H9 (cell line): ENCODE data around the gene STKLD1. TPM values are rescaled to one million over a fixed set of nuclear protein-coding genes. Genes with fewer than 3 reads are reported as not detected.

Experiments
- DNase-seq: peaks from one replicate; pipeline ENCODE4 v3.0.0-alpha.2; 2017
- H2AFZ ChIP-seq: one replicate; pipeline ENCODE4 v1.6.1; 2013; ENCODE audit warnings: mild to moderate bottlenecking, low read length, control low read depth, moderate library complexity
- H2AK5ac ChIP-seq: 2 replicates; pipeline ENCODE4 v1.6.1; 2013; ENCODE audit warnings: low read length, control low read depth, mixed read lengths; ENCODE audit not compliant: insufficient read length
- H2BK120ac ChIP-seq: one replicate; pipeline ENCODE4 v1.6.1; 2013; ENCODE audit warnings: low read depth, mild to moderate bottlenecking, low read length, control low read depth, inconsistent platforms; ENCODE audit not compliant: poor library complexity, severe bottlenecking
- H2BK12ac ChIP-seq: 2 replicates; pipeline ENCODE4 v1.6.1; 2013; ENCODE audit warnings: low read length, control low read depth, mixed read lengths, low read depth; ENCODE audit not compliant: insufficient read length
- H2BK15ac ChIP-seq: 2 replicates; pipeline ENCODE4 v1.6.1; 2013; ENCODE audit warnings: low read depth, low read length, control low read depth
- H2BK20ac ChIP-seq: one replicate; pipeline ENCODE4 v1.6.1; 2013; ENCODE audit warnings: low read depth, mild to moderate bottlenecking, low read length, control low read depth, inconsistent platforms; ENCODE audit not compliant: poor library complexity, severe bottlenecking
- H2BK5ac ChIP-seq: 2 replicates; pipeline ENCODE4 v1.6.1; 2013; ENCODE audit warnings: low read length, control low read depth, mixed read lengths; ENCODE audit not compliant: insufficient read length
- H3K14ac ChIP-seq: 2 replicates; pipeline ENCODE4 v1.6.1; 2013; ENCODE audit warnings: low read length, control low read depth; ENCODE audit not compliant: insufficient read depth
- H3K18ac ChIP-seq: 2 replicates; pipeline ENCODE4 v1.6.1; 2013; ENCODE audit warnings: low read depth, mild to moderate bottlenecking, mixed read lengths, low read length, control low read depth; ENCODE audit not compliant: insufficient read length
- H3K23ac ChIP-seq: 2 replicates; pipeline ENCODE4 v1.6.1; 2013; ENCODE audit warnings: low read length, control low read depth, mixed read lengths, low read depth; ENCODE audit not compliant: insufficient read length
- H3K23me2 ChIP-seq: 2 replicates; pipeline ENCODE4 v1.6.1; 2013; ENCODE audit warnings: low read depth, mild to moderate bottlenecking, mixed read lengths, low read length, control low read depth; ENCODE audit not compliant: insufficient read length, poor library complexity, severe bottlenecking
- H3K27ac ChIP-seq: 2 replicates; pipeline ENCODE4 v1.5.1; 2013; ENCODE audit warnings: low read length, control low read depth, mixed read lengths, low read depth; ENCODE audit not compliant: insufficient read length
- H3K27me3 ChIP-seq: 2 replicates; pipeline ENCODE4 v1.6.1; 2013; ENCODE audit warnings: low read length, control low read depth, inconsistent platforms; ENCODE audit not compliant: insufficient read depth
- H3K4ac ChIP-seq: 2 replicates; pipeline ENCODE4 v1.6.1; 2013; ENCODE audit warnings: low read depth, mild to moderate bottlenecking, control low read depth, inconsistent platforms, low read length, moderate library complexity
- H3K4me1 ChIP-seq: 2 replicates; pipeline ENCODE4 v1.6.1; 2013; ENCODE audit warnings: low read length, control low read depth, inconsistent platforms; ENCODE audit not compliant: insufficient read depth
- H3K4me2 ChIP-seq: 2 replicates; pipeline ENCODE4 v1.6.1; 2013; ENCODE audit warnings: low read length, control low read depth, mixed read lengths; ENCODE audit not compliant: insufficient read length, insufficient read depth
- H3K56ac ChIP-seq: 2 replicates; pipeline ENCODE4 v1.6.1; 2013; ENCODE audit warnings: low read depth, mild to moderate bottlenecking, mixed read lengths, low read length, control low read depth; ENCODE audit not compliant: insufficient read length
- H3K79me1 ChIP-seq: 2 replicates; pipeline ENCODE4 v1.6.1; 2013; ENCODE audit warnings: low read depth, mild to moderate bottlenecking, moderate library complexity, low read length, control low read depth, inconsistent platforms; ENCODE audit not compliant: insufficient read depth, poor library complexity, severe bottlenecking
- H3K79me2 ChIP-seq: 2 replicates; pipeline ENCODE4 v1.6.1; 2013; ENCODE audit warnings: low read length, control low read depth, inconsistent platforms; ENCODE audit not compliant: insufficient read depth
- H3K9ac ChIP-seq: 2 replicates; pipeline ENCODE4 v1.6.1; 2013; ENCODE audit warnings: low read length, control low read depth, mixed read lengths; ENCODE audit not compliant: insufficient read length; ENCODE audit errors: extremely low read depth
- H3K9me3 ChIP-seq: one replicate; pipeline ENCODE4 v1.6.1; 2013; ENCODE audit warnings: low read depth, low read length, inconsistent platforms; ENCODE audit not compliant: control insufficient read depth
- H3T11ph ChIP-seq: one replicate; pipeline ENCODE4 v1.6.1; 2013; ENCODE audit warnings: mild to moderate bottlenecking, low read length, control low read depth, inconsistent platforms
- H4K20me1 ChIP-seq: one replicate; pipeline ENCODE4 v1.6.1; 2013; ENCODE audit not compliant: control insufficient read depth, insufficient read length, insufficient read depth
- H4K5ac ChIP-seq: 2 replicates; pipeline ENCODE4 v1.6.1; 2013; ENCODE audit warnings: low read depth, mild to moderate bottlenecking, mixed read lengths, low read length, control low read depth; ENCODE audit not compliant: insufficient read length
- H4K8ac ChIP-seq: replicated peaks from 2 replicates; pipeline ENCODE4 v1.6.1; 2013; ENCODE audit warnings: low read length, control low read depth, mixed read lengths, low read depth; ENCODE audit not compliant: insufficient read length
- H4K91ac ChIP-seq: 2 replicates; pipeline ENCODE4 v1.6.1; 2013; ENCODE audit warnings: low read depth, mild to moderate bottlenecking, moderate library complexity, mixed read lengths, low read length, control low read depth; ENCODE audit not compliant: insufficient read length
- H3K27ac Mint-ChIP-seq, 3 experiments: 2 replicates in 2 of 3; 3 replicates in 1 of 3; pipeline ENCODE4 v1.8.0; 2020 to 2021; ENCODE audit warnings: mixed read lengths in 3 of 3, mild to moderate bottlenecking in 1 of 3, moderate library complexity in 1 of 3
- H3K27me3 Mint-ChIP-seq: 2 replicates; pipeline ENCODE4 v1.8.0; 2021; ENCODE audit warnings: low read depth, mild to moderate bottlenecking, moderate library complexity, mixed read lengths
- H3K36me3 Mint-ChIP-seq, 3 experiments: 2 replicates in 2 of 3; 3 replicates in 1 of 3; pipeline ENCODE4 v1.8.0; 2020 to 2021; ENCODE audit warnings: low read depth in 3 of 3, mixed read lengths in 3 of 3; ENCODE audit not compliant: insufficient read depth in 1 of 3
- H3K4me1 Mint-ChIP-seq, 2 experiments: 2 replicates each; pipeline ENCODE4 v1.8.0; 2020; ENCODE audit warnings: mixed read lengths in 2 of 2
- H3K4me3 Mint-ChIP-seq, 2 experiments: 2 replicates in 1 of 2; 3 replicates in 1 of 2; pipeline ENCODE4 v1.8.0; 2020 to 2021; ENCODE audit warnings: mild to moderate bottlenecking in 2 of 2, mixed read lengths in 2 of 2, moderate library complexity in 1 of 2
- H3K9me3 Mint-ChIP-seq, 2 experiments: 2 replicates in 1 of 2; 3 replicates in 1 of 2; pipeline ENCODE4 v1.8.0; 2020; ENCODE audit warnings: mild to moderate bottlenecking in 2 of 2, mixed read lengths in 2 of 2, moderate library complexity in 1 of 2
- WGBS: extraction: QIAGEN DNeasy Blood & Tissue Kit; methylation state at CpG from one replicate; pipeline ENCODE4 v1.1.7; 2013; ENCODE audit warnings: missing lambda C conversion rate, low lambda C conversion rate, mixed read lengths; ENCODE audit not compliant: insufficient read length; ENCODE audit errors: extremely low coverage; 5-methylcytosine and 5-hydroxymethylcytosine counted together
- total RNA-seq: library from RNA; stranded (reverse); gene quantifications from 2 replicates; pipeline ENCODE4 v1.2.1, GENCODE V29; 2021
- TF ChIP-seq, protein P1 (sequence below): fragments of 200-600 bp; sonication (generic); conservative IDR thresholded peaks from 3 replicates; pipeline ENCODE4 v1.8.0; 2021; ENCODE audit warnings: antibody characterized with exemption, mild to moderate bottlenecking

The STKLD1 gene
- total RNA-seq, 1 experiment from 2014 or later = 0.57 TPM

DNA sequence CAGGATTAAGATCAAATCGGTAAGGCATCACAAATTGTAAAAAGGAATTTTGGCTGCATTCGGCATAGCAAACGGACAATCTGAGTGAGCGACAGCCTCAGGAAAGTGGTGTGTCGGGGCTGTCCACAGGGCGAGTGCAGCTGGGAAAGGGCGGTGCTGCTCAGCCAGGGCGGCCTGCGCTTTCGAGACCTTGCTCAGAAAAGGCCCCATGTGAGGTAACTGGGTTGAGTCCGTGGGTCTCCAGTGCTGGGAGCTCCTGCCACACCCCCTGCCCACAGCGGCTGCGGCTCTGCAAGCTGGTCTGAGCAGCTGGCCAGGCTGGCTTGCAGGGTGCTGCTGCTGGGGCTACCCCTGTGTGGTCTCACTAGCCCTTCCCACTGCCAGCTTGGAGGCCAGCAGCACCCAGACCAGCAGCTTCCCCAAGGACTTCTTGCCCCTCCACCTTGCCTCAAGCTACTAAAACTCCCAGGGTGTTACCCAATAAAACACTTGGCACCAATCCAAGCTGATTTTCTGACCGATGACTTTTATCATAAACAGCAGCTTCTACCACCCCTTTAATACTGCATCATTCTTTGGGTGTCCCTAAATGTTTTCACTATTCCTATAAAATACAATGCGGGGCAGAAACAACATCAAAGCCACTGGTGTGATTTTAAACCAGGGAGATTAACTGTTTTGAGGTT, 13.7 kb upstream of the STKLD1 start:
- Histone ChIP-seq H2BK12ac (no peak overlapping the region), H3K4me2 (no peak overlapping the region), H4K5ac (no peak overlapping the region), H4K20me1 (no peaks in the 10 kb centered on the region), H3K23me2 (peaks cover under 1% of the 10 kb centered on the region), H3K27ac (no peak overlapping the region), H2BK5ac (no peak overlapping the region), H3K79me1 (peaks cover 7% of the 10 kb centered on the region), H3K56ac (no peak overlapping the region), H3K4me1 (no peaks in the 10 kb centered on the region), H3K27me3 (no peaks in the 10 kb centered on the region), H3K9me3 (no peaks in the 10 kb centered on the region), H2BK20ac (no peak overlapping the region), H3T11ph (no peak overlapping the region), H2AK5ac (no peak overlapping the region), H2BK15ac (no peak overlapping the region), H3K4ac (no peak overlapping the region), H3K9ac (no peak overlapping the region), H2AFZ (no peak overlapping the region), H3K79me2 (peaks cover 1% of the 10 kb centered on the region; the same call in 1 of the 2 replicates), H4K8ac (no peak overlapping the region), H3K23ac (no peak overlapping the region), H2BK120ac (no peak overlapping the region), H3K18ac (no peak overlapping the region), H4K91ac (no peak overlapping the region), H3K14ac (no peak overlapping the region)
- Mint-ChIP-seq H3K27me3 (no peaks in the 10 kb centered on the region; the same call in 1 of the 2 replicates), H3K27ac (peak overlapping the region in 1 of 3 experiments; percentile 60; a peak in 3 of 7 replicates), H3K9me3 (no peaks in the 10 kb centered on the region), H3K4me3 (no peak overlapping the region), H3K36me3 (peaks cover 31 to 94% (median 89%) of the 10 kb centered on the region in 3 experiments; a peak in 6 of 7 replicates), H3K4me1 (peaks cover 4 to 5% of the 10 kb centered on the region in 2 experiments; a peak in 3 of 4 replicates)
- TF ChIP-seq, protein P1, sequence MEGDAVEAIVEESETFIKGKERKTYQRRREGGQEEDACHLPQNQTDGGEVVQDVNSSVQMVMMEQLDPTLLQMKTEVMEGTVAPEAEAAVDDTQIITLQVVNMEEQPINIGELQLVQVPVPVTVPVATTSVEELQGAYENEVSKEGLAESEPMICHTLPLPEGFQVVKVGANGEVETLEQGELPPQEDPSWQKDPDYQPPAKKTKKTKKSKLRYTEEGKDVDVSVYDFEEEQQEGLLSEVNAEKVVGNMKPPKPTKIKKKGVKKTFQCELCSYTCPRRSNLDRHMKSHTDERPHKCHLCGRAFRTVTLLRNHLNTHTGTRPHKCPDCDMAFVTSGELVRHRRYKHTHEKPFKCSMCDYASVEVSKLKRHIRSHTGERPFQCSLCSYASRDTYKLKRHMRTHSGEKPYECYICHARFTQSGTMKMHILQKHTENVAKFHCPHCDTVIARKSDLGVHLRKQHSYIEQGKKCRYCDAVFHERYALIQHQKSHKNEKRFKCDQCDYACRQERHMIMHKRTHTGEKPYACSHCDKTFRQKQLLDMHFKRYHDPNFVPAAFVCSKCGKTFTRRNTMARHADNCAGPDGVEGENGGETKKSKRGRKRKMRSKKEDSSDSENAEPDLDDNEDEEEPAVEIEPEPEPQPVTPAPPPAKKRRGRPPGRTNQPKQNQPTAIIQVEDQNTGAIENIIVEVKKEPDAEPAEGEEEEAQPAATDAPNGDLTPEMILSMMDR = no peak
- DNase-seq = no peak
- WGBS = no CpG with 5 or more reads among the region's 15 CpGs
